Measurements from ENCODE around the gene LITAF.

LITAF gene

GRCh38 chr16:11627822-11628457 is 41.2 kb upstream of the LITAF start:
- Histone ChIP-seq H3K4me3 (replicated peaks; ENCODE audit: insufficient read depth, low read length) (no peak overlapping the region), H3K27ac (replicated peaks) (no peak overlapping the region)
- DNase-seq (ENCODE audit: low read depth in 1 of 2, low spot score in 1 of 2) = no peak

GRCh38 chr16:11627292-11627663 is 40.6 kb upstream of the LITAF start:
- no peak overlapping the region for H3K4me3 ChIP-seq (replicated peaks; ENCODE audit: insufficient read depth, low read length)
- H3K27ac ChIP-seq (replicated peaks) = no peak overlapping the region
- H3K27me3 ChIP-seq (ENCODE audit: insufficient read depth, poor library complexity, severe bottlenecking) = no peaks in the 10 kb centered on the region
- no peak for DNase-seq (ENCODE audit: low read depth in 1 of 2, low spot score in 1 of 2)
- TF ChIP-seq SPI1 (IDR thresholded peaks at IDR 0.05; ENCODE audit: borderline replicate concordance, low read depth) = no peak
- no peak for TF ChIP-seq POLR2AphosphoS5 (IDR thresholded peaks at IDR 0.05; ENCODE audit: low read depth)
- TF ChIP-seq CTCF (IDR thresholded peaks at IDR 0.05; ENCODE audit: insufficient read depth, low read length) = no peak
- no peak for TF ChIP-seq REST (IDR thresholded peaks at IDR 0.05; ENCODE audit: insufficient replicate concordance, low read depth)
- no peak for TF ChIP-seq GABPA (IDR thresholded peaks at IDR 0.05; ENCODE audit: low read depth)

More at GRCh38 chr16:11627822-11628457, 41.2 kb upstream of the LITAF start:
- no peak for TF ChIP-seq POLR2AphosphoS5 (IDR thresholded peaks at IDR 0.05; ENCODE audit: low read depth)
- TF ChIP-seq SPI1 (IDR thresholded peaks at IDR 0.05; ENCODE audit: borderline replicate concordance, low read depth) = no peak
- no peak for TF ChIP-seq CTCF (IDR thresholded peaks at IDR 0.05; ENCODE audit: insufficient read depth, low read length)
- no peak for TF ChIP-seq REST (IDR thresholded peaks at IDR 0.05; ENCODE audit: insufficient replicate concordance, low read depth)
- no peak for TF ChIP-seq GABPA (IDR thresholded peaks at IDR 0.05; ENCODE audit: low read depth)
- H3K27me3 ChIP-seq (ENCODE audit: insufficient read depth, poor library complexity, severe bottlenecking) = no peaks in the 10 kb centered on the region

GRCh38 chr16:11626657-11627291 is 40.1 kb upstream of the LITAF start:
- no peaks in the 10 kb centered on the region for H3K27me3 ChIP-seq (ENCODE audit: insufficient read depth, poor library complexity, severe bottlenecking)
- H3K27ac ChIP-seq (replicated peaks) = no peak overlapping the region
- H3K4me3 ChIP-seq (replicated peaks; ENCODE audit: insufficient read depth, low read length) = no peak overlapping the region
- DNase-seq (ENCODE audit: low read depth in 1 of 2, low spot score in 1 of 2) = no peak
- TF ChIP-seq REST (IDR thresholded peaks at IDR 0.05; ENCODE audit: insufficient replicate concordance, low read depth) = no peak
- TF ChIP-seq CTCF (IDR thresholded peaks at IDR 0.05; ENCODE audit: insufficient read depth, low read length) = no peak
- TF ChIP-seq SPI1 (IDR thresholded peaks at IDR 0.05; ENCODE audit: borderline replicate concordance, low read depth) = no peak
- no peak for TF ChIP-seq POLR2AphosphoS5 (IDR thresholded peaks at IDR 0.05; ENCODE audit: low read depth)
